H1 (cell line): ENCODE data around the gene PPFIA4. TPM values are rescaled to one million over a fixed set of nuclear protein-coding genes. Genes with fewer than 3 reads are reported as not detected.

Experiments used
- CHD1 ChIP-seq: IDR thresholded peaks from 2 replicates; pipeline ENCODE4 v1.6.1; 2012; ENCODE audit warnings: low read depth, low read length, improper control_type of control experiment
- CHD2 ChIP-seq: IDR thresholded peaks from 2 replicates; pipeline ENCODE4 v1.6.1; 2012; ENCODE audit warnings: low read length, improper control_type of control experiment
- CHD7 ChIP-seq: fragments of 300-600 bp; sonication (generic); IDR thresholded peaks from 2 replicates; pipeline ENCODE4 v1.7.1; 2012; ENCODE audit warnings: low read length, moderate library complexity, mild to moderate bottlenecking, inconsistent platforms; ENCODE audit not compliant: insufficient replicate concordance
- JUND ChIP-seq: IDR thresholded peaks from 2 replicates; pipeline ENCODE4 v1.6.1; 2011; ENCODE audit warnings: mild to moderate bottlenecking, improper control_type of control experiment, low read length
- RFX5 ChIP-seq: IDR thresholded peaks from 2 replicates; pipeline ENCODE4 v1.6.1; 2011; ENCODE audit warnings: low read depth, low read length, improper control_type of control experiment, borderline replicate concordance
- SP1 ChIP-seq: IDR thresholded peaks from 2 replicates; pipeline ENCODE4 v1.6.1; 2011; ENCODE audit warnings: low read depth, low read length
- SRF ChIP-seq: IDR thresholded peaks from 2 replicates; pipeline ENCODE4 v1.6.1; 2011; ENCODE audit warnings: mild to moderate bottlenecking, low read depth, low read length, moderate library complexity
- polyA plus RNA-seq, 7 experiments: library from polyadenylated mRNA; depleted of rRNA in 3 of 7; stranded (reverse) in 5 of 7; unstranded in 2 of 7; fragments of >200 nt in 5 of 7; fragments of 200-250 nt in 2 of 7; gene quantifications; 1 replicate in 5 of 7; 2 replicates in 1 of 7; 4 replicates in 1 of 7; pipeline versions ENCODE4 v1.2.1 to v1.2.3, GENCODE V29; 2011 to 2013; ENCODE audit warnings: missing spikeins in 2 of 7, mixed read lengths in 2 of 7
- total RNA-seq: library from RNA; stranded (reverse); fragmentation: NEBNext Ultra II Directional; extraction: Animal tissue kit (Norgen Biotek cat#: 25700); gene quantifications from 2 replicates; pipeline ENCODE4 v1.2.1, GENCODE V29; 2021

PPFIA4 gene
- total and polyA plus RNA-seq, 2 of the 8 experiments (the other 6 are each of a cell fraction or from before 2014, with no cell fraction given), result 9.0 to 9.9 TPM

DNA sequence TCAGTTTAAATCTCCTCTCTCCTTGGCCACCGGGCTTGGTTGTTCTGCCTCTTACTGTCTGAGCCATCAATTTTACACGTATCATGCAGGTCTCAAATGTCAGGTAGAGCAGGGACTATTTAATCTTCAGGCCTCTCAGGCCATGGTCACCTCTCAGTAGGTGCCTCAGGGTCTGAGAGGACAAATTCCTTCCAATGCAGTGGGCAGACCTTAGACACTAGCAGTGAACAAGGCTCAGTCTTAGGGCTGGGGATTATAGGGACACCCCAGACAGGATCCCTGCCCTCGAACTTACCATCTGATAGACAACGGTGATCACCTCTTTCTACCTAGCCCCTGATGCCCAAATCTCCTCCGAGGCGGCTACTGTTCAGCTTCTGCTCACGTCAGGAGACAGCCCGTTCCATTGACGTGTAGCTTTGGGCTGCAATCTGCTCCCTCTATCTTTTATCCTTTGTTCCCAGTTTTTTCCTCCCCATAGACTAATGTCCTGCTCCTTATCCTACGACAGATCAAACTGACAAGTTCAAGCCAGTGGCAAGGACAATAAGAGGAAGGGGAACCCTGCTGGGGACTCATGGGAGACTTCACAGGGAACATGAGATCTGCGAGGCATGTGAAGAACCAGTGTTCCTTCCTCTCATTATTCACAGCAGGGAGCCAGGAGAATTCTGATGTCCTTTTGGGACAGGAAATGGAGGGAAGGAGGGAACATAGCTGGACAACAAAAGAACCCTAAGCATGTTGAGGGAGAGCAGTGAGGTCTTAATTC lies 60.9 kb downstream of the PPFIA4 start (continued):
- TF ChIP-seq CHD2 (no peak), CHD1 (no peak), CHD7 (no peak), RFX5 (no peak), SRF (no peak), JUND (no peak), SP1 (no peak)
